NCI-H226 (cell line): ENCODE results near the gene SEC14L5.
"Not testable (repeated sequence)": the region's sequence is repeated elsewhere in the genome, so short reads cannot be mapped to it uniquely, and the experiment has no call there.

Experiments
- DNase-seq: peaks from one replicate; pipeline ENCODE4 v3.0.0-alpha.2; 2015

SEC14L5 gene

DNA sequence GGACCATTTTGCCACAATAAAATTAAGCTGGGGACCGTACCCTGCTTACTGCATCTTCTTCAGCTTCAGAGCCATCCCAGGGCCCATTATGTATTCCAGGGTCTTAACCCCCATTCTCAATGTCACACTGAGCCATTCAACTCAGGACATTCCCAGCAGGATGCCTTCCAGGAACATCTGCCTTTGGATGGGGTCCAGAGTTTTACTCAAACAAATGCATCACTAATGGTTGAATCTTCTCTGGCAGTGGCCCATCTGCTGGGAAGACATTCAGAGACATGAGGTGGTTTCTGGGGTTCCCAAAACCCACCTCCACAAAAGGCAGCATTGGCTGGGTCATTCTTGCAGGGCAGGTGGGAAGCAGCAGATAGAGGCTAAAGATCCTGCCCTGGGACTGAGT, 3.4 kb upstream of the SEC14L5 start:
- DNase-seq: no peak

DNA sequence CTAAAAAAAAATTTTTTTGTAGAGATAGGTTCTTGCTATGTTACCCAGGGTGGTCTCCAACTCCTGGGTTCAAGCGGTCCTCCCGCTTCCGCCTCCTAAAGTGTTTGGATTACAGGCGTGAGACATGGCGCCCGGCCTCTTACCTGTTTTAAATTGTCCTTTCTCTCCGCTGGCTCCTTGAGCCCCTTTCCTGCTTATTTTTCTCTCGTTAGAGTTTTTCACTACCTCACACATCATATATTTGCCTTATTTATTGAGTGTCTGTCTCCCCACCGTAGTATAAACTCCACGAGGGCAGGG, 760 bp upstream of the SEC14L5 start:
- DNase-seq: no peak

DNA sequence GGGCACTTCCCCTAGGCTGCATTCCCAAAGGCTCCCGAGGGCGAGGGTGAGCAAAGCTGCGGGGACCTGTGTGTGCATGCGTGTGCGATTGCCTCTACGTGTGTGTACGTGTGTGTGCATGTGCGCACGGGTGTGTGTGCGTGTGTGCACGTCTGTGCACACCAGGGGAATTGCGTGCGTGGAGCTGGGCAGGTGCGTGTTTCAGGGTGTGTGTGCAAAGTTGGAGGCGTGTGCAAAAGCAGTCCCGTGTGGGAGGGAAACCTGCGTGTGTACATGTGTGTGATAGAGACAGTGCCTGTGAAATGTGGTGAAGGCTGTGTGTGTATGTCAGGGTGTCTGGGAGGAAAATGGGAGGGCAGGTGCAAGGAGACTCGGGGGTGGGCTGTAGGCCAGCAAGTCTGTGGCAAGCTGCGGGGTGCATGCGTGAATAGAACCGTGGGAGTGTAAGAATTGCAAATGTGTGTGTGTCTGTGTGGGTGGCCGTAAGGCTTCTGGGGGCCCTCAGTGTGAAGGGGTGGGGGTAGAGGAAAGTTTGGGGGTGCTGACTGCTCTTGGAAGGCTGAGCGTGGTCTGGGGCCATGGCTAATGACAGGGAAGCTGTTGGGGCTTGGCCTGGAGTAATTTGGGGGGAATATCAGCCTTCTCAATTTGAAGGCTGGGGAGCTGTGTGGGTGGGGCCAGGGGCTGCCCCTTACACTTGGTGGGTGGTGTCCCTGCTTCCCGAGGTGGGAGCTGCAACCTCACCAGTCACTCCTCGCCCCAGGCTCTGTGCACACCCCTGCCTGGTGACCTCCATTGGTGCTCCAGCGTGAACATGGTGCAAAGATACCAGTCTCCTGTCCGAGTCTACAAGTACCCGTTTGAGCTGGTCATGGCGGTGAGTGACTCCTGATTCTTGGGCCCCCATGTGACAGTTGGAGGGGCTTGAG, 644 bp downstream of the SEC14L5 start:
- DNase-seq: no peak

DNA sequence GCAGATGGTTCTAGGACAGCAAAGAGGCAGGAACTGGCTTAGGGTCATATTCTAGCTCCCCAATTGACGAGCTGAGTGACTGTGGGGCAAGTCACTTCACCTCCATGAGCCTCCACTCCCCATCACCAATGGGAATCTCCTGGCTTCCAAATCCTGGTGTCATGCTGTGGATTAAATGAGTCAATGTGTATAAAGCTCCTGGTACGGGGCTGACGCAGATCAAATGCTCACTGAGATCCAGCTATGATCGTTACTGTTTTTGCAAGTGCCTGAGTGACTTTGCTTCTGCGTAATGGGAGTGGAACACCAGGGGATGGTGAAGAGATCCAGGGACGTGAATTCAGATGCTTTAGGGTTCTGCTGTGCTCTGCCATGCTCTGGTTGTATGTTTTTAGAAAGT, 2.4 kb downstream of the SEC14L5 start:
- no peak for DNase-seq

DNA sequence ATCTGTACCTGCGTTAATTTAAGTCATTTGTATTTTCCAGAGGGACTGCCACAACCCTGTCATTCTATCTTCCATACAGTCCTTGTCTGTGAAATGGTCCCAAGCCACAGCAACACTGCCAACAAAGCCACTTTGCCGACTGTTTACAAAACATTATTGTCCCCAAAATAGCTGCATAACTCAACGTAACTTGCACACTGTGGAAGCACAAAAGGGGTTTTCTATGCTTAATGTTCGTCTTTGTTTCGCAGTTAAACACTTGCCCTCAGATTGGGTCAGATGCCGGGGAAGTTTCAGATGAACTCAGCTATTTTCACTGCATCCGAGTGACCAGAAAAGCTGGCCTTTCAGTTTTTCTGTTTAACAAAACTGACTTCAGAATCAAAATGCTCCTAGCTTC, 4.6 kb downstream of the SEC14L5 start:
- no peak for DNase-seq

DNA sequence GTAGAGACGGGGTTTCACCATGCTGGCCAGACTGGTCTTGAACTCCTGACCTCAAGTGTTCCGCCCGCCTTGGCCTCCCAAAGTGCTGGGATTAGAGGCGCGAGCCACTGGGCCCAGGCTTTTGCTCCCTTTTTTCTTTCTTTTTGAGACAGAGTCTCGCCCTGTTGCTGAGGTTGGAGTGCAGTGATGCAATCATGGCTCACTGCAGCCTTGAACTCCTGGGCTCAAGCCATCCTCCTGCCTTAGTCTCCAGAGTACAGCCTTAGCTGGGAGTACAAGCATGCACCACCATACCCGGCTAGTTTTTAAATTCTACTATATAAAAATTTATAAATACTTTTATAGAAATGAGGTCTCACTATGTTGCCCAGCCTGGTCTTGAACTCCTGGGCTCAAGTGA, 5.4 kb downstream of the SEC14L5 start:
- DNase-seq: not testable (repeated sequence)

DNA sequence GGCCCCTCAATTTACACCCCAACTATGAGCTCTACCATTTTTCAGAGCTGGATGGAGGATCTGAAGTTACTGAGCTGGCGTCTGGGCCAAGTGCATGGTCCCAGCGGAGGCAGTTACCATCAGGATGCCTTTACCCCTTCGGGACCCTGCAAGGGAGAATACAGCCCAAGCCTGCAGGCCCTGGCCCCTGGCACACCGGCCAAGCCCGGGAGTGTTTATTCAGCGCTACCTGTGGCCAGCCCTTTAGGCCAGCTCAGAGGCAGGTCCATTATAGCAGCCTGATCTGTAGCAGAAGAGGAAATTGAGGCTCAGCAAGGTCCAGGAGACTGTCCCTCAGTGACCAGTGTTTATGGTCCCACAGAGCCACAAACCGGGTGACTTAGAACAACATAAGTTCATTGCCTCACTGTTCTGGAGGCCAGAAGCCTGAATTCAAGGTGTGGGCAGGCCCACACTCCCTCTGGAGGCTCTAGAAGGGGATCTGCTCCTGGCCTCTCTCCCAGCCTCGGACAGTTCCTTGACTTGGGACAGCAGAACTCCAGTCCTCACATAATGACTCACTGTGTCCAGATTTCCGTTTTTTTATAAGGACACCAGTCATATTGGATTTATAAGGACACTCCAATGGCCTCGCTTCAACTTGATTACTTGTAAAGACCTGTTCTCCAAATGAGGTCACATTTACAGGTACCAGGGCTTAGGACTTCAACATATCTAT, 8.8 kb downstream of the SEC14L5 start:
- no peak for DNase-seq

DNA sequence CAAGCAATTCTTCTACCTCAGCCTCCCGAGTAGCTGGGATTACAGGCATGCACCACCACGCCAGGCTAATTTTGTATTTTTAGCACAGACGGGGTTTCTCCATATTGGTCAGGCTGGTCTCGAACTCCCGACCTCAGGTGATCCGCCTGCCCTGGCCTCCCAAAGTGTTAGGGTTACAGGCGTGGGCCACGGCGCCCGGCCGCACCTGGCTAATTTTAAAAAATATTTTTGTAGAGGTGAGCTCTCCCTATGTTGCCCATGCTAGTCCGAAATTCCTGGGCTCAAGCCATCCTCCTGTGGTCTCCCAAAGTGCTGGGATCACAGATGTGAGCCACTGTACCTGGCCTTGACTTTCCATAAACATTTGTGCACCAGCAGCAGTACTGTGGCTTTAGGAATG, 10.1 kb downstream of the SEC14L5 start:
- not testable (repeated sequence) for DNase-seq

DNA sequence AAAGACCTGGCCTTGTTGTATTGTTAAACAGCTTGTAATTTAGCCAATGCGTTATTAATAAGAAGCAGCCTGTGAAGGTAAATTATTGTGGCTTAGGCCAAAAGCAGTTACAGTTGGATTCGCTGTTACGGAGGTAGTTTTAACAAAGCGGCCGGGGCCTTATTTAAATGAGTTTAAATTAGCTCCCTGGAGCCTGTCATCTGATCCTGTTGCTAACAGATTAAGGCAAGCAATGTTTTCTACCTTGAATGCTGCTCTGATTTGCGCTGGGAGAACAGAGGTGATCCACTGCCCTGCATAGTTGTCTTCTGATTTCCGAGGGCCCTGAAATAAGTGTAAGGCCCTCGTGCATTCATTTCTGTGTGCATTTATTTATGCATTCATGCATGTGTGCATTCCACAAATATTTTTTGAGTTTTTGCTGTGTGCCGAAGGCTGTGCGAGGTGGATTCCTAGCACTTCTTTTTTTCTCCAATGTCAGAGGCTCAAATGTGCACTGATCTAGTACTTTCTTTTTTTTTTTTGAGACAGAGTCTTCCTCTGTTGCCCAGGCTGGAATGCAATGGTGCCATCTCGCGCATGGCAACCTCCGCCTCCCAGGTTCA, 10.9 kb downstream of the SEC14L5 start:
- no peak for DNase-seq

DNA sequence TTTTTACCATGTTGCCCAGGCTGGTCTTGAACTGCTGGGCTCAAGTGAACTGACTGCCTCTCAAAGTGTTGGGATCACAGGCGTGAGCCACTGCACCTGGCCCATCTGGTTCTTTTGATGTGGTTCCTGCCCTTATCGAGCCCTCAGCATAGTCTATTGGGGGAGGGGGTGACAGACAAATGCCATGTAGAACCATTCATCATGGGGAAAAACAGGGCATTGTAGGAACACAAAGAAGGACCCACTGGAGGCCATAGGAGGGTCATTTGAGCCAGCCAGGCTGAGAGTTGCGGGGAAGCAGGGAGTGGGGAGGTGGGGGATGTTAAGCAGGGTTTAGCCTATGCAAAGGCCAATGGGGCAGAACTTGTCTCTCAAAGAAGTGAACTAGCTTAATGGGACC, 11.9 kb downstream of the SEC14L5 start:
- no peak for DNase-seq

DNA sequence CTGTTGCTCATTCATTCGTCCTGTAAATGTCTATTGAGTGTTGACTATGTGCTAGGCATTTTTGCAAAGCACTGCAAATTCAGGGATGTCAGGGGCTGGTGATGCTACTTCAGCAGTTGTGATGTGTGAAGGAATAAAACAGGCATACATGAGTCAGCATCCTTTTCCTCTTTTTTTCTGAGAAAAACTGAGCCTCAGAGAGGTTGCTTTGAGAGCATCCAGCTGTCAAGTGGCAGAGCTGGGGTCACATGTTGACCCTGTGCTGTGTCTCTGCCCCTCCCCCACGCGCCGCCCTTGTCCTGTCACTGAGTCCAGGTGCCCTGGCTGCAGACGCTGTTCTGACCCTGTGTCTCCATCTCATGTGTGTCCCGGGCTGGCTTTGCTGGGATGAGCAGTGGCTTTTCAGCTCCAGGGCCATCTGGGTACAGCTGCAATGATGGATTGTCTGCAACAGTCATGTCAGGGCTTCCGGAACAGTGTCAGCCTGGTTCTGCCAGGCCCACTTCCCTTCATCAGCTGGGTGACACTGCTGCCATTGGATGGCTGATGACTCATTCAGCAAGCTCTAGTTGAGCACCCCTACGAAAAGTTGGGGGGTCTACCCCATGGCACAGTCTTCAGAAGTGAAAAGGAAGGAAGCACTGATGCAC, 14.9 kb downstream of the SEC14L5 start:
- DNase-seq: no peak

DNA sequence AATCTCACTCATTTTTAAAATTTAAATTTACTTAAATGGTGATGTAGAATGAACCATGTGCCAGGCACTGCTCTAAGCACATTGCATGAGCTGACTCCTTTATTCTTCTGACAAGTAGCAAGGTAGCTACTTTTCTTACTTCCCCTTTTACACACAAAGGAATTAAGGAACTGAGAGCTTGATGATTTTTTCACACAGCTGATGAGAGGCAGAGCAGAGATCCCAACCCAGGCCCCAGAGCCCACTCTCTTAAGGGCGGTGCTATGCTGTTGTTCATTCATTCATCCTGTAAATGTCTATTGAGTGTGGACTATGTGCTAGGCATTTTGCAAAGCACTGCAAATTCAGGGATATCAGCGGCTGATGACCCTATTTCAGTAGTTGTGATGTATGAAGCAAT, 17.9 kb downstream of the SEC14L5 start:
- DNase-seq: no peak

DNA sequence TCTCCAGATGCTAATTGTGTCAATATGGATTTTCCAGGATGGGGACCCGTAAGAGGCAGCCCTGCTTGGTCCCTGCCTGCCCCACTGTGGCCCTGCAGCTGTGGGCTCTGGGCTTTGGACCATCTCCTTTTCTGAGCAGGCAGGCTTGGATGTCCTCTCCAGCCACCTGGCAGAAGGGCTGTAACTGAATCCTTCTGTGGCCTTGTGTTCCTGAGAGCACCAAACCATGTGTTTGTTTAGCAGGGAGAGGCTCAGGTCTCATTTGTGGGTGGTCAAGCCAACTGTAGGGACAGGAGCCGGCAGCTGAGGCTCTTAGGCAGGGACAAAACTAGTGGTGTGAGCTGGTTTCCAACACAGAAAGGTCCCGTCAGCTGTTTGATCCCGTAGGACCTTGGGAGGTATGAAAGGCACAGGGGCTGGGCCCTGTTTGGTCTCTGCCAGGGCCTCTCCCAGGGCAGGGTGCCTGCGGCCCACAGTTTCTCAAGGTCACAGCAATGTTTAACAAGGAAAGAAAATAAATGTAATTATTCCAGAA, 18.5 kb downstream of the SEC14L5 start:
- no peak for DNase-seq

DNA sequence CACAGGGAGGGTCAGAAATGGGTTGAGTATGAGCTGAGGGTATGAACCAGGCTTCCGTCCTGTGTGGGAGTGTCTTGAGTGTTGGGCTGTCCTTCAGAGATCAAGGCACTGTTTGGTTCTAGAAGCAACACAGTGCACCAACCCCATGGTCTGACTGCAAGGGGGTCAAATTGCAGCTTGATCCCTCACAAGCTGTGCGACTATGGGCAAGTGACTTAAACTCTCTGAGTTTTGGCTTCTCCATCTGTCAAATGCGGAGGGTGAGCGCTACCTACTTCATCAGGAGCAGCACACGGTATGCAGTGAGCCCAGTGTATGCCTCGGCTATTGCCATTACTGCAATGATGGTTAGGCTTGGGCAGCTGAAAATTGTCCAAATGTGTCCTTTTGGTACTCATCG, 21.0 kb downstream of the SEC14L5 start:
- no peak for DNase-seq

DNA sequence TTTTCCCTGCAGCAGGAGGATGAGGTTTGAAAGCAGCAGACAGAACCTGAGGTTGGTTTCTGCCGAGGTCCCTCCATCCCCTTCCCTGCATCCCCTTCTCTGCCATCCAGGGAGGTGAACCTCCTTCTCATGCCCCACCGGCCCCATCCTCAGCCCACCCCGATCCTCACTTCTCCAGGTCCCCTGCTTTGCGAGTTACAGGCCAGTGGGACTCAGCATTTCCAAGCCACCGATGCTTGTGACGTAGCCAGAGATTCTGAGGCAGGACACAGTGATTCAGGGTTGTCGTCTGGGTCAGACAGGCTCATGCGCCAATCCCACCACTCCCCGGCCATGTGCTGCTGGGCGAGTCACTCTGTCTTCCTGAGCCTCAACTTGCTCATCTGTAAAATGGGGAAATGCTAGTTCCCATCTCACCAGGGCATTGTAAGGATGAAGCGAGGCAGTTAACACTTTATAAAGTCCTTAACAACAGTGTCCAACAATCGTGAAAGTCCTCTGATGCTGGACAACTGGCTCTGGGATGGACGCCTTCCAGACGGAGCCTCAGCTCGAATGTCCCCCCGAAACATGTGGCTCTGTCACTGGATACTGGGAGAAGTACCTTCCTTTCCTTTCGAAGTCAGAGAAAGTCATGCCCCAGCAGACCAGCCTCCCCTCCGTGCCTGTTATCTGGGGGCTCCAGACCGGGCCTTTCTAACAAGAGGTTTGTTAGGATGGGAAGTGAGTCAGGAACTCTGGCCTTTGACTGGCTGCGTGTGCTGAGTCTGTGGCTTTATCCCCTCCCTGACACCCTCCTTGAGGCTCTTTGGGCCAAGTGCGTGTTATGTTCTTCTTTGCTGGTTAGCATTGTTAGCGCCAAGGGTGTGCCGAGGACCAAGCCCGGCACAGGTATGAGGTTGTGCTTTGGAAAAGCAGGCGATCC, 21.9 kb downstream of the SEC14L5 start:
- DNase-seq: no peak

DNA sequence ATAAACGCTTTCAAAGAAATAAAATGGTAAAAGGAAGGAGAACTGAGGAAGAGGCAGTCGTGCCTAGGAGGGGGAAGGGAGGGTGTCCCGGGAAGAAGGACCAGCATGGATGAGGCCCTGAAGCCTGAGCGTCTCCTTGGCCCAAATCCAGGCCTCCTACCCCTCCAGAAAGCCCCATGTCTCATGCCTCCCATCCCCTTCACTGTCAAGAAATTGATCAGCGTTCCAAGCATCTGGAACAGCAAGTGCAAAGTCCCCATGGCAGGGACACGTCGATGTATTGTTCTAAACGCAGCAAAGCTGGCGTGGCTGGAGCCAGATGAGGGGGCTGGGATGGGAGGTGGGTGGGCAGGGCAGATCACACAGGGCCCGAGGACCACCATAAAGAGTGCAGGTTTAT, 22.6 kb downstream of the SEC14L5 start:
- DNase-seq: no peak

DNA sequence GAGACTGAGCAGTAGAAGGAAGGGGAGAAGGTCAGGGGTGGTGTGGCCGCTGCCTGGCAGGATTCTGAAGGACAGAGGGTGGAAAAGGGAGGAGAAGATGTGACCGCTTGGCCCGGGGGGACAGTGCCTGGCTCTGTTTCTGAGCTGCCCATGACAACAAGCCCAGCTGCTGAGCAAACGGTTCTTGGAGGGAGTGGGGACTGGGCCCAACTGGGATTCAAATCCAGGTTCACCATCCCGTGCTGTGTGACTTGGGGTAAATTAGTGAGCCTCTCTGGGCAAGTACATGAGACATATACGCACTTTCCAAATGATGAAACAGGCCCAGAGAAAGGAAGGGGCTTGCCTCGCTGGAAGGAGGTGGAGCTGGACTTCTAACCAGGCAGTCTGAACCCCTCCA, 23.3 kb downstream of the SEC14L5 start:
- no peak for DNase-seq

DNA sequence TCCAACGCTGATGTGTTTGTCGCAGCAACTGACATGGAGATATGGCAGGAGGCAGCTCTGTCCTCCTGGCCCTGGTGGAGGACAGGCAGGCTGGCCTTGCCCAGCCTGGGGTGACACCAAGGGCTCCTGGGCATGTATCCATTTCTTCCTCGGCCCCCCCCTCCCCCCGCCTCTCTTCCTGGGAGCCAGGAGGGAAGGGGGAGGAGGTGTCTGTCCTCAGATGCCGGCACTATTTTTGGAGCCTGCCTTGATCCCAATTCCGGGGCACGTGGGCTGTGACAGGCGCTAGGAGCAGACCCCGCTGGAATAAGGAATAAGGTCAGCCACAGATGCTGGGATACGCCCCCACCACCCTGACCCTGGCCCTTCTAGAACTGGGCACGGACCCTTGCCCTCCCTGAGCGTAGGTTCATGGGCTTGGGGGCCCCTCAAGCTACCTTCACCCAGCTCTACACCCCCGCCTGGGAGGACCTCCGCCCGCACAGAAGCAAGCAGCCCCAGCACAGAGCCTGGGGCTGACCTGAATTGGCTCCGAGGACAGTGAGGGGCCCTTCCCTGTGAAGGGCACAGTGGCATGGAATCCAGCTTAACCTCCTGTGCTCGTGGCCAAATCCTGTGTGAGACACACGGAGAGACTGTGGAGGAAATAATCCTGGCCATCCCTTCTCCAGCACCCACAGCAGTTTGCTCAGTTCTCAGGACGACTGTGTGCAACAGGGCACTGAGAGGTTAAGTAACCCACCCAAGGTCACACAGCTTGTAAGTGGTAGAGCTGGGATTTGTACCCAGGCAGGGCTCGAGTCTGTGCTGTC, 24.1 kb downstream of the SEC14L5 start:
- no peak for DNase-seq

DNA sequence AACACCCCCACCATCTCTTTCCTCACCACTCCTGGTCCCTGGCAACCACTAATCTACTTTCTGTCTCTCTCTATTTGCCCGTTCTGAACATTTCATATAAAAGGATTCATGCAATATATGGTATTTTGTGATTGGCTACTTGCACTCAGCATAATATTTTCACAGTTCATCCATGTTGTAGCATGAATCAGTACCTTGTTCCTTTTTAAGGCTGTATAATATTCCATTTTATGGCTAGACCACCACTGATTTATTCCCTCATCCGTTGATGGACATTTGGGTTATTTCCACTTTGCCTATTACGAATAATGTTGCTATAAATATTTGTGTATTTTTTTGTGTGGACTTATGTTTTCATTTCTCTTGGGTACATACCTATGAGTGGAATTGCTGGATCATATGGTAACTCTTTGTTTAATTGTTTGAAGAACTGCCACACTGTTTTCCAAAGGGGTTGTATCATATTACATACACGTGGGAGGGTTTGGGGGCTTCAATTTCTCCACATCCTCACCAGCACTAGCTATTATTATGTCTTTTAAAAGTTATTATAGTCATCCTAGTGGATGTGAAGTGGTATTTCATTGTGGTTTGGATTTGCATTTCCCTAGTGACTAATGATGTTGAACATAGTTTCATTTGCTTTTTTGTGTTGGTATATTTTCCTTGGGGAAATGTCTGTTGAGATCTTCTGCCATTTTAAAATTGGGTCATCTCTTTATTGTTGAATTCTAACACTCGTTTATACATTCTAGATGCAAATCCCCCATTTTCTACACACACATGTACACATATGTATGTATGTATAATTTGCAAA, 26.3 kb downstream of the SEC14L5 start:
- DNase-seq: no peak

DNA sequence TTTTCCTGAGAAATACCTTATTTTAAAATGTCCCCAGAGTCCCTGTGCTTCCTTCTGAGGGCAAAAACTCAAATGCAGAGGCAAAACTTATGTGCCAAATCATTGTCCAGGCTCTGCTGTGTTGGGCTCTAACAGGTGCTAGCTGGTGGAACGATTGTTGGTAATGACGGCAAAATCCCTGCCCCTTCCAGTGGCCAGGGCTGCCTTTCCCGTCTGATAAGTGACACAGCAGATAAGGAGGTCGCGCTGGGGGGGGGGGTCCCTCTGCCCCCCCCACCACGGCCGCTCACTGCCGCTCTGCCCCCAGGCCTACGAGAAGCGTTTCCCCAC, 29.1 kb downstream of the SEC14L5 start:
- no peak for DNase-seq
